ENCODE results near the gene SHC3. TPM values are rescaled to one million over a fixed set of nuclear protein-coding genes. Genes with fewer than 3 reads are reported as not detected.

SHC3 gene
- total RNA-seq, 1 experiment from 2014 or later, result 0.66 TPM

- TF ChIP-seq EZH2phosphoT487 (IDR thresholded peaks at IDR 0.05; ENCODE audit: borderline replicate concordance, low read length) (no peak), EZH2 (IDR thresholded peaks at IDR 0.05; ENCODE audit: low read length, unreplicated experiment) (no peak), CTCF (conservative IDR thresholded peaks at IDR 0.05; ENCODE audit: low read depth, low read length) (no peak)
- no peaks in the 10 kb centered on the region for H3K9me2 ChIP-seq (replicated peaks; ENCODE audit: low read length)
- H3K27ac ChIP-seq (ENCODE audit: low read length), result no peak overlapping the region
- POLR2A ChIA-PET (ENCODE audit: unreplicated experiment), result no interaction called here
- no peaks in the 10 kb centered on the region for H3K27me3 ChIP-seq (ENCODE audit: low read length)
- no peak overlapping the region for H2AFZ ChIP-seq (ENCODE audit: low read length)
- no peak overlapping the region for H3K4me3 ChIP-seq (ENCODE audit: low read length)
- no peak overlapping the region for H3K9ac ChIP-seq (ENCODE audit: low read length)
- no peaks in the 10 kb centered on the region for H3K4me1 ChIP-seq (ENCODE audit: insufficient read depth, low read length)
- H3K79me2 ChIP-seq (ENCODE audit: low read length), result no peaks in the 10 kb centered on the region
- no peaks in the 10 kb centered on the region for H3K36me3 ChIP-seq (ENCODE audit: low read depth, low read length)
- DNase-seq (no peak), ATAC-seq (no peak)
- intact Hi-C loops (cut with micrococcal nuclease), result loop anchor here (1.0 to 10.0 kb wide), 2 partner anchors 108 to 264 kb away; no protein-coding TSS in a partner anchor
- no peaks in the 10 kb centered on the region for H3K9me3 ChIP-seq (ENCODE audit: low read length)
- BruUV-seq (replicated peaks), result no TSS peak
- no peak overlapping the region for H3K4me2 ChIP-seq (ENCODE audit: low read length)
- H4K20me1 ChIP-seq (ENCODE audit: low read length), result no peaks in the 10 kb centered on the region
- CTCF ChIA-PET, result interaction anchor here (1.0 kb wide), 1 partner anchor 108 kb away, joined by 4 read pairs; no protein-coding TSS in a partner anchor
- no peaks in the 10 kb centered on the region for H3F3A ChIP-seq (ENCODE audit: low read length, unreplicated experiment)
Measured at GRCh38 chr9:89171231-89171630, 7.4 kb downstream of the SHC3 start.

GRCh38 chr9:89168901-89169813, 9.5 kb downstream of the SHC3 start:
- no peaks in the 10 kb centered on the region for H3K9me2 ChIP-seq (replicated peaks; ENCODE audit: low read length)
- no peak for ATAC-seq
- no peaks in the 10 kb centered on the region for H3K4me1 ChIP-seq (ENCODE audit: insufficient read depth, low read length)
- no peaks in the 10 kb centered on the region for H4K20me1 ChIP-seq (ENCODE audit: low read length)
- H3K27me3 ChIP-seq (ENCODE audit: low read length), result no peaks in the 10 kb centered on the region
- H3K27ac ChIP-seq (ENCODE audit: low read length), result no peak overlapping the region
- intact Hi-C loops (cut with micrococcal nuclease), result no loop called here
- no peaks in the 10 kb centered on the region for H3F3A ChIP-seq (ENCODE audit: low read length, unreplicated experiment)
- H3K79me2 ChIP-seq (ENCODE audit: low read length), result no peaks in the 10 kb centered on the region
- H2AFZ ChIP-seq (ENCODE audit: low read length), result no peak overlapping the region
- BruUV-seq (replicated peaks), result no TSS peak
- CTCF ChIA-PET, result no interaction called here
- no peak overlapping the region for H3K4me2 ChIP-seq (ENCODE audit: low read length)
- H3K4me3 ChIP-seq (ENCODE audit: low read length), result no peak overlapping the region
- no peak for DNase-seq
- H3K36me3 ChIP-seq (ENCODE audit: low read depth, low read length), result no peaks in the 10 kb centered on the region
- no peak for TF ChIP-seq EZH2phosphoT487 (IDR thresholded peaks at IDR 0.05; ENCODE audit: borderline replicate concordance, low read length)
- no peak for TF ChIP-seq CTCF (conservative IDR thresholded peaks at IDR 0.05; ENCODE audit: low read depth, low read length)
- no peaks in the 10 kb centered on the region for H3K9me3 ChIP-seq (ENCODE audit: low read length)
- no peak overlapping the region for H3K9ac ChIP-seq (ENCODE audit: low read length)
- POLR2A ChIA-PET (ENCODE audit: unreplicated experiment), result no interaction called here

- Histone ChIP-seq H3K9ac (ENCODE audit: low read length) (no peak overlapping the region), H3K27ac (ENCODE audit: low read length) (no peak overlapping the region), H4K20me1 (ENCODE audit: low read length) (no peaks in the 10 kb centered on the region), H3K36me3 (ENCODE audit: low read depth, low read length) (no peaks in the 10 kb centered on the region), H3K27me3 (ENCODE audit: low read length) (no peaks in the 10 kb centered on the region), H3K4me2 (ENCODE audit: low read length) (no peak overlapping the region), H3K79me2 (ENCODE audit: low read length) (no peaks in the 10 kb centered on the region), H3K4me1 (ENCODE audit: insufficient read depth, low read length) (no peaks in the 10 kb centered on the region), H3K9me3 (ENCODE audit: low read length) (no peaks in the 10 kb centered on the region), H2AFZ (ENCODE audit: low read length) (no peak overlapping the region), H3K9me2 (replicated peaks; ENCODE audit: low read length) (no peaks in the 10 kb centered on the region), H3K4me3 (ENCODE audit: low read length) (no peak overlapping the region), H3F3A (ENCODE audit: low read length, unreplicated experiment) (no peaks in the 10 kb centered on the region)
- intact Hi-C loops (cut with micrococcal nuclease), result no loop called here
- POLR2A ChIA-PET (ENCODE audit: unreplicated experiment), result no interaction called here
- no peak for TF ChIP-seq EZH2 (IDR thresholded peaks at IDR 0.05; ENCODE audit: low read length, unreplicated experiment)
- no peak for TF ChIP-seq CTCF (conservative IDR thresholded peaks at IDR 0.05; ENCODE audit: low read depth, low read length)
- no peak for TF ChIP-seq EZH2phosphoT487 (IDR thresholded peaks at IDR 0.05; ENCODE audit: borderline replicate concordance, low read length)
- ATAC-seq, result no peak
- BruUV-seq (replicated peaks), result no TSS peak
- CTCF ChIA-PET, result no interaction called here
- DNase-seq, result no peak
Measured at GRCh38 chr9:89167788-89168187, 10.8 kb downstream of the SHC3 start.
